ENCODE results near the gene PDLIM5. TPM values are rescaled to one million over a fixed set of nuclear protein-coding genes. Genes with fewer than 3 reads are reported as not detected.

PDLIM5 gene
- total RNA-seq, 1 experiment from 2014 or later: 158 TPM

GRCh38 chr4:94648699-94649098 is 197.0 kb downstream of the PDLIM5 start:
- no peak for TF ChIP-seq CTCF (IDR thresholded peaks at IDR 0.05; ENCODE audit: unreplicated experiment)
- no peak overlapping the region for H3K4me3 Mint-ChIP-seq (ENCODE audit: unreplicated experiment)
- BruUV-seq (replicated peaks): no TSS peak
- H3K4me1 Mint-ChIP-seq (ENCODE audit: insufficient read depth, unreplicated experiment): peaks cover 22% of the 10 kb centered on the region
- intact Hi-C loops (cut with micrococcal nuclease): no loop called here
- H3K36me3 Mint-ChIP-seq (ENCODE audit: insufficient read depth, unreplicated experiment): peaks cover 55% of the 10 kb centered on the region
- H3K27ac Mint-ChIP-seq (ENCODE audit: low read depth, unreplicated experiment): peak overlapping the region; percentile 28
- ChIA-PET POLR2A (no interaction called here), CTCF (no interaction called here)
- DNase-seq (ENCODE audit: unreplicated experiment): no peak
- no peaks in the 10 kb centered on the region for H3K27me3 Mint-ChIP-seq (ENCODE audit: insufficient read depth, unreplicated experiment)
- H3K9me3 Mint-ChIP-seq (ENCODE audit: unreplicated experiment): no peaks in the 10 kb centered on the region

GRCh38 chr4:94649381-94650133 is 197.8 kb downstream of the PDLIM5 start:
- peaks cover 29% of the 10 kb centered on the region for H3K4me1 Mint-ChIP-seq (ENCODE audit: insufficient read depth, unreplicated experiment)
- H3K27me3 Mint-ChIP-seq (ENCODE audit: insufficient read depth, unreplicated experiment): no peaks in the 10 kb centered on the region
- peak overlapping the region; percentile 74 for H3K27ac Mint-ChIP-seq (ENCODE audit: low read depth, unreplicated experiment)
- BruUV-seq (replicated peaks): no TSS peak
- CTCF ChIA-PET: interaction anchor here (1.8 kb wide), 1 partner anchor 29 kb away, joined by 4 read pairs; no protein-coding TSS in a partner anchor
- intact Hi-C loops (cut with micrococcal nuclease): no loop called here
- POLR2A ChIA-PET: no interaction called here
- H3K9me3 Mint-ChIP-seq (ENCODE audit: unreplicated experiment): no peaks in the 10 kb centered on the region
- H3K4me3 Mint-ChIP-seq (ENCODE audit: unreplicated experiment): no peak overlapping the region
- TF ChIP-seq CTCF (IDR thresholded peaks at IDR 0.05; ENCODE audit: unreplicated experiment): no peak
- DNase-seq (ENCODE audit: unreplicated experiment): peak; percentile 60
- H3K36me3 Mint-ChIP-seq (ENCODE audit: insufficient read depth, unreplicated experiment): peaks cover 47% of the 10 kb centered on the region

GRCh38 chr4:94650134-94650495 is 198.4 kb downstream of the PDLIM5 start:
- Mint-ChIP-seq H3K27me3 (ENCODE audit: insufficient read depth, unreplicated experiment) (no peaks in the 10 kb centered on the region), H3K4me1 (ENCODE audit: insufficient read depth, unreplicated experiment) (peaks cover 29% of the 10 kb centered on the region), H3K27ac (ENCODE audit: low read depth, unreplicated experiment) (peak overlapping the region; percentile 74), H3K9me3 (ENCODE audit: unreplicated experiment) (no peaks in the 10 kb centered on the region), H3K36me3 (ENCODE audit: insufficient read depth, unreplicated experiment) (peaks cover 42% of the 10 kb centered on the region), H3K4me3 (ENCODE audit: unreplicated experiment) (no peak overlapping the region)
- TF ChIP-seq CTCF (IDR thresholded peaks at IDR 0.05; ENCODE audit: unreplicated experiment): no peak
- ChIA-PET CTCF (interaction anchor here (0.6 to 1.8 kb wide), 4 partner anchors 29 to 475 kb away, joined by 3 to 4 read pairs (median 3); no protein-coding TSS in a partner anchor), POLR2A (no interaction called here)
- intact Hi-C loops (cut with micrococcal nuclease): no loop called here
- no TSS peak for BruUV-seq (replicated peaks)
- DNase-seq (ENCODE audit: unreplicated experiment): no peak

- peak overlapping the region; percentile 74 for H3K27ac Mint-ChIP-seq (ENCODE audit: low read depth, unreplicated experiment)
- ChIA-PET CTCF (interaction anchor here (0.6 to 1.8 kb wide), 5 partner anchors 30 to 474 kb away, joined by 3 to 4 read pairs (median 3); no protein-coding TSS in a partner anchor), POLR2A (interaction anchor here (0.7 to 1.2 kb wide), 2 partner anchors 20 to 168 kb away, joined by 3 read pairs; no protein-coding TSS in a partner anchor)
- H3K9me3 Mint-ChIP-seq (ENCODE audit: unreplicated experiment): no peaks in the 10 kb centered on the region
- intact Hi-C loops (cut with micrococcal nuclease): no loop called here
- H3K4me1 Mint-ChIP-seq (ENCODE audit: insufficient read depth, unreplicated experiment): peaks cover 29% of the 10 kb centered on the region
- no TSS peak for BruUV-seq (replicated peaks)
- H3K27me3 Mint-ChIP-seq (ENCODE audit: insufficient read depth, unreplicated experiment): no peaks in the 10 kb centered on the region
- no peak for TF ChIP-seq CTCF (IDR thresholded peaks at IDR 0.05; ENCODE audit: unreplicated experiment)
- peaks cover 37% of the 10 kb centered on the region for H3K36me3 Mint-ChIP-seq (ENCODE audit: insufficient read depth, unreplicated experiment)
- H3K4me3 Mint-ChIP-seq (ENCODE audit: unreplicated experiment): no peak overlapping the region
- DNase-seq (ENCODE audit: unreplicated experiment): no peak
These were observed 198.9 kb downstream of the PDLIM5 start for GRCh38 chr4:94650690-94651089.

Data from MCF 10A (cell line).